GM12891 (cell line): ENCODE data around the gene MAN1A1.

Source experiments
- POLR2A ChIP-seq: IDR thresholded peaks from 2 replicates; pipeline ENCODE4 v1.6.1; 2011; ENCODE audit warnings: low read depth, low read length, control low read depth
- POLR2AphosphoS5 ChIP-seq: IDR thresholded peaks from 2 replicates; pipeline ENCODE4 v1.6.1; 2011; ENCODE audit warnings: low read depth, low read length, control low read depth

GRCh38 chr6:119345114-119345513, 4.4 kb downstream of the MAN1A1 start:
- TF ChIP-seq POLR2A (no peak), POLR2AphosphoS5 (no peak)
